HepG2 (cell line): Measurements from ENCODE around the gene OSBPL2. TPM values are rescaled to one million over a fixed set of nuclear protein-coding genes. Genes with fewer than 3 reads are reported as not detected.

Experiments
- FOXC1 ChIP-seq: sonication (generic); formaldehyde crosslinking; IDR thresholded peaks from 2 replicates; pipeline ENCODE4 v1.8.0; 2022; ENCODE audit warnings: mild to moderate bottlenecking, missing genetic modification reagents, borderline replicate concordance
- FOXO1 ChIP-seq: sonication (generic); formaldehyde crosslinking; IDR thresholded peaks from 2 replicates; pipeline ENCODE4 v1.4.0; 2020; ENCODE audit warnings: missing genetic modification reagents
- GPN1 ChIP-seq: sonication (generic); formaldehyde crosslinking; IDR thresholded peaks from 2 replicates; pipeline ENCODE4 v1.5.1; 2020; ENCODE audit warnings: missing genetic modification reagents, borderline replicate concordance
- HOXA5 ChIP-seq: sonication (generic); formaldehyde crosslinking; IDR thresholded peaks from 2 replicates; pipeline ENCODE4 v1.4.0; 2020; ENCODE audit warnings: missing genetic modification reagents
- IRF9 ChIP-seq: sonication (generic); formaldehyde crosslinking; IDR thresholded peaks from 2 replicates; pipeline ENCODE4 v1.8.0; 2022; ENCODE audit warnings: missing genetic modification reagents, mild to moderate bottlenecking, borderline replicate concordance
- KDM2A ChIP-seq: sonication (generic); formaldehyde crosslinking; IDR thresholded peaks from 2 replicates; pipeline ENCODE4 v1.4.0; 2020; ENCODE audit warnings: low read depth, missing genetic modification reagents, borderline replicate concordance
- MAX ChIP-seq: IDR thresholded peaks from 2 replicates; pipeline ENCODE4 v1.6.1; 2012; ENCODE audit warnings: inconsistent platforms
- MED13 ChIP-seq: sonication (generic); formaldehyde crosslinking; IDR thresholded peaks from 2 replicates; pipeline ENCODE4 v1.5.0; 2020; ENCODE audit warnings: missing genetic modification reagents
- NFIC ChIP-seq: IDR thresholded peaks from 2 replicates; pipeline ENCODE4 v1.6.1; 2012; ENCODE audit warnings: mild to moderate bottlenecking, low read length, inconsistent platforms
- PITX1 ChIP-seq: sonication (generic); formaldehyde crosslinking; IDR thresholded peaks from 2 replicates; pipeline ENCODE4 v1.5.1; 2020; ENCODE audit warnings: mild to moderate bottlenecking, missing genetic modification reagents
- RARG ChIP-seq: sonication (generic); formaldehyde crosslinking; IDR thresholded peaks from 2 replicates; pipeline ENCODE4 v1.4.0; 2020; ENCODE audit warnings: low read depth, mild to moderate bottlenecking, missing genetic modification reagents
- RBAK ChIP-seq: sonication (generic); formaldehyde crosslinking; IDR thresholded peaks from 2 replicates; pipeline ENCODE4 v1.5.1; 2020; ENCODE audit warnings: mild to moderate bottlenecking, missing genetic modification reagents
- TP53 ChIP-seq: sonication (generic); formaldehyde crosslinking; conservative IDR thresholded peaks from 2 replicates; pipeline ENCODE4 v1.4.0; 2020; ENCODE audit warnings: missing genetic modification reagents
- ZFP36 ChIP-seq: fragments of 150-350 bp; IDR thresholded peaks from 2 replicates; pipeline ENCODE4 v1.6.1; 2018; ENCODE audit warnings: borderline replicate concordance, low read length, low read depth; ENCODE audit not compliant: partially characterized antibody
- ZFP82 ChIP-seq: sonication (generic); formaldehyde crosslinking; IDR thresholded peaks from 2 replicates; pipeline ENCODE4 v1.5.1; 2020; ENCODE audit warnings: mild to moderate bottlenecking, missing genetic modification reagents, borderline replicate concordance
- ZNF230 ChIP-seq: sonication (generic); formaldehyde crosslinking; IDR thresholded peaks from 2 replicates; pipeline ENCODE4 v1.4.0; 2020; ENCODE audit warnings: mild to moderate bottlenecking, missing genetic modification reagents
- ZNF24 ChIP-seq: fragments of 450-650 bp; IDR thresholded peaks from 2 replicates; pipeline ENCODE4 v1.6.1; 2017; ENCODE audit warnings: antibody characterized with exemption, mild to moderate bottlenecking
- ZNF280B ChIP-seq: sonication (generic); formaldehyde crosslinking; IDR thresholded peaks from 2 replicates; pipeline ENCODE4 v1.5.0; 2020; ENCODE audit warnings: missing genetic modification reagents, mild to moderate bottlenecking, borderline replicate concordance
- ZNF281 ChIP-seq: sonication (generic); formaldehyde crosslinking; IDR thresholded peaks from 2 replicates; pipeline ENCODE4 v1.4.0; 2020; ENCODE audit warnings: missing genetic modification reagents, borderline replicate concordance
- ZNF343 ChIP-seq: sonication (generic); formaldehyde crosslinking; IDR thresholded peaks from 2 replicates; pipeline ENCODE4 v1.4.0; 2020; ENCODE audit warnings: mild to moderate bottlenecking, missing genetic modification reagents
- ZNF660 ChIP-seq: sonication (generic); formaldehyde crosslinking; IDR thresholded peaks from 2 replicates; pipeline ENCODE4 v1.5.1; 2020; ENCODE audit warnings: mild to moderate bottlenecking, low read depth, missing genetic modification reagents, borderline replicate concordance
- polyA plus RNA-seq, 8 experiments: library from polyadenylated mRNA; depleted of rRNA in 3 of 8; stranded (reverse) in 7 of 8; unstranded in 1 of 8; fragments of >200 nt; fragmentation: Illumina TruSeq in 4 of 8; extraction: Trizol in 4 of 8; gene quantifications; 2 replicates each; pipeline versions ENCODE4 v1.2.1 to v1.2.3, GENCODE V29; 2011 to 2016; ENCODE audit warnings: low read depth in 4 of 8, missing spikeins in 1 of 8, mixed read lengths in 1 of 8; ENCODE audit not compliant: insufficient read depth in 1 of 8
- total RNA-seq, 5 experiments: library from RNA; depleted of rRNA; stranded (reverse); fragments of >200 nt; fragmentation: Illumina TruSeq; extraction: Trizol; gene quantifications; 2 replicates each; pipeline ENCODE4 v1.2.3, GENCODE V29; 2016; ENCODE audit warnings: low read depth in 1 of 5
- TF ChIP-seq, protein P1 (sequence below): sonication (generic); formaldehyde crosslinking; IDR thresholded peaks from 2 replicates; pipeline ENCODE4 v1.8.1; 2023; ENCODE audit warnings: mild to moderate bottlenecking, missing genetic modification reagents
- TF ChIP-seq, protein P2 (sequence below): sonication (generic); formaldehyde crosslinking; IDR thresholded peaks from 2 replicates; pipeline ENCODE4 v1.8.0; 2022; ENCODE audit warnings: mild to moderate bottlenecking, missing genetic modification reagents

OSBPL2 gene
- total and polyA plus RNA-seq, 2 of the 13 experiments (the other 11 are each of a cell fraction or from before 2014, with no cell fraction given), result 18.5 to 37.4 TPM

DNA sequence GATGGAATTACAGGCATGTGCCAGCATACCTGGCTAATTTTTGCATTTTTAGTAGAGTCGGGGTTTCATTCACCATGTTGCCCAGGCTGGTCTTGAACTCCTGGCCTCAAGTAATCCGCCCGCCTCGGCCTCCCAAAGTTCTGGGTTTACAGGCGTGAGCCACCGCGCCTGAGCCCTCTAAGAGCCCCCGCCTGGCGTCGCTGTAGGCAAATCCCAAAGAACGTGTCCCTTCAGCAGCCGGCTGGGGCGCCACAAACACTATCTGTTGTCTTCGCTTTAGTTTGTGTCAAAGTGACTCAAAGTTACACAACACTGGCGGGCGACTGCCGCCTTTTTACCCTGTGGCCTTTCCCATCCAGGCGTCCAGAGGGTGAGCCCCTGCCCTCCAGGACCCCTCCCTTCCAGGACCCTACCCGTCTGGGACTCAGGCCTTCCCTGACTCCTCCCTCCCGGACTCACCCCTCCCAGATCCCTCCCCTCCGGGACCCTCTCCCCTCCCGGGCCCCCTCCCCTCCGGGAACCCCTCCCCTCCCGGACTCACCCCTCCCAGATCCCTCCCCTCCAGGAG is 63.5 kb downstream of the OSBPL2 start (continued):
- TF ChIP-seq RARG (CRISPR knock-in tag) (no peak), ZNF281 (CRISPR knock-in tag) (peak; percentile 72), NFIC (no peak), TP53 (CRISPR knock-in tag) (peak; percentile 87; the same call in 1 of the 2 replicates), IRF9 (no peak), ZFP36 (no peak), ZFP82 (no peak), MAX (peak; percentile 81), ZNF343 (CRISPR knock-in tag) (0 out of 2 replicates have a peak, but pooled peaks have one; percentile 61), KDM2A (CRISPR knock-in tag) (peak; percentile 98), ZNF24 (0 out of 2 replicates have a peak, but pooled peaks have one; percentile 43), FOXC1 (CRISPR knock-in tag) (no peak; the same call in 1 of the 2 replicates), ZNF660 (CRISPR knock-in tag) (peak; percentile 71; the same call in 1 of the 2 replicates), MED13 (CRISPR knock-in tag) (no peak), RBAK (no peak), ZNF230 (CRISPR knock-in tag) (peak; percentile 85), GPN1 (CRISPR knock-in tag) (no peak), PITX1 (CRISPR knock-in tag) (peak; percentile 92), HOXA5 (peak; percentile 97), ZNF280B (CRISPR knock-in tag) (peak; percentile 59; the same call in 1 of the 2 replicates), FOXO1 (peak; percentile 89)
- TF ChIP-seq, protein P1, sequence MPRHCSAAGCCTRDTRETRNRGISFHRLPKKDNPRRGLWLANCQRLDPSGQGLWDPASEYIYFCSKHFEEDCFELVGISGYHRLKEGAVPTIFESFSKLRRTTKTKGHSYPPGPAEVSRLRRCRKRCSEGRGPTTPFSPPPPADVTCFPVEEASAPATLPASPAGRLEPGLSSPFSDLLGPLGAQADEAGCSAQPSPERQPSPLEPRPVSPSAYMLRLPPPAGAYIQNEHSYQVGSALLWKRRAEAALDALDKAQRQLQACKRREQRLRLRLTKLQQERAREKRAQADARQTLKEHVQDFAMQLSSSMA (CRISPR knock-in tag), result no peak
- TF ChIP-seq, protein P2, sequence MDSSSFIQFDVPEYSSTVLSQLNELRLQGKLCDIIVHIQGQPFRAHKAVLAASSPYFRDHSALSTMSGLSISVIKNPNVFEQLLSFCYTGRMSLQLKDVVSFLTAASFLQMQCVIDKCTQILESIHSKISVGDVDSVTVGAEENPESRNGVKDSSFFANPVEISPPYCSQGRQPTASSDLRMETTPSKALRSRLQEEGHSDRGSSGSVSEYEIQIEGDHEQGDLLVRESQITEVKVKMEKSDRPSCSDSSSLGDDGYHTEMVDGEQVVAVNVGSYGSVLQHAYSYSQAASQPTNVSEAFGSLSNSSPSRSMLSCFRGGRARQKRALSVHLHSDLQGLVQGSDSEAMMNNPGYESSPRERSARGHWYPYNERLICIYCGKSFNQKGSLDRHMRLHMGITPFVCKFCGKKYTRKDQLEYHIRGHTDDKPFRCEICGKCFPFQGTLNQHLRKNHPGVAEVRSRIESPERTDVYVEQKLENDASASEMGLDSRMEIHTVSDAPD, result no peak
